ENCODE measurements around the gene TBC1D22A. TPM values are rescaled to one million over a fixed set of nuclear protein-coding genes. Genes with fewer than 3 reads are reported as not detected.

Gene TBC1D22A
- total and polyA plus RNA-seq, 9 of the 15 experiments (the other 6 are each of a cell fraction or from before 2014, with no cell fraction given) = 0.20 to 11.5 (median 5.2) TPM

DNA sequence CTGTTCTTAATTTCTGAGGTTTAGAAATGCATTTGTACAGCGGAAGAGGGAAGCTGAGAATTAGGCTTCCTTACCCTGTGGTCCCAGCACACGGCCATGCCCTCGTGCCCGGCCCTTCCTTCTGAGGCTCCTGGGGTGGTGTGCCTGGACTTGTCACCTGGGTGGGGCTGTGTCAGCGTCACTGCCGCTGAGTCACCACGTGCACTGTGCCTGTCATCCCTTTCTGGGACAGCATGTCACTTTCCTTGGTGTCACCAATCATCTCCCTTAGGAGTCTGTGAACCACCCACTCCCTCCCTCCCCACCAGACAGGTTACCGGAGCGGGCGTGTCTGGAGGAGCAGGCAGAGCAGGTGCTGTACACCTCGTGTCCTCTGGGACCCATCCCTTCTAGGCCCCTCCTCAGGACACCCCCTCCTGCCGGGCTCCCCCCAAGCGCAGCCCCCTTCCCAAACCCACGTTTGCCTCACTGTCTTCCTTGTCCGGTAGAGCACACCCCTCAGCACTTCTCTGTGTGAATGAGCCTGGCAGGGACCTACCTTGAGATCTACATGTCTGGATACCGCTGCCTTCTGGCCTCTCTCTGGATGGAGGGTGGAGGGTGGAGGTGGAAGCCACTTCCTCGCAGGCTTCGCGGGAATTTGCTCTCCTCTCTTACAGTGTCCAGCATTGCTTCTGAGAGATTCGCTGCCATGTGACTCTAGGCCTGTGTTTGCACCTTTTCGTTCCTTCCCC lies 367.6 kb downstream of the TBC1D22A start (continued):
- TF ChIP-seq FOXK2 (conservative IDR thresholded peaks at IDR 0.05 in 1 of 2, IDR thresholded peaks at IDR 0.05 in 1 of 2; ENCODE audit: low read depth in 2 of 2) = peak in 1 of 2 experiments; percentile 22; a peak in 2 of 4 replicates
- no peak for TF ChIP-seq DDX20 (tag; IDR thresholded peaks at IDR 0.05; ENCODE audit: low read depth)
- peak; percentile 66 for TF ChIP-seq NFE2 (IDR thresholded peaks at IDR 0.05; ENCODE audit: low read depth)
- peak; percentile 47; the same call in 1 of the 2 replicates for TF ChIP-seq ATF7 (IDR thresholded peaks at IDR 0.05)
- TF ChIP-seq TCF7 (IDR thresholded peaks at IDR 0.05; ENCODE audit: borderline replicate concordance) = no peak
- TF ChIP-seq PHF8 (IDR thresholded peaks at IDR 0.05; ENCODE audit: borderline replicate concordance, low read length) = no peak
- TF ChIP-seq MYC (IDR thresholded peaks at IDR 0.05; ENCODE audit: low read depth, low read length) = peak; percentile 60
- no peak for TF ChIP-seq MYC (CRISPR knock-in tag; IDR thresholded peaks at IDR 0.05; ENCODE audit: borderline replicate concordance, low read depth)
- TF ChIP-seq, protein P1, sequence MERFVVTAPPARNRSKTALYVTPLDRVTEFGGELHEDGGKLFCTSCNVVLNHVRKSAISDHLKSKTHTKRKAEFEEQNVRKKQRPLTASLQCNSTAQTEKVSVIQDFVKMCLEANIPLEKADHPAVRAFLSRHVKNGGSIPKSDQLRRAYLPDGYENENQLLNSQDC (CRISPR knock-in tag; IDR thresholded peaks at IDR 0.05) = no peak
- no peak for TF ChIP-seq CREB3L1 (IDR thresholded peaks at IDR 0.05; ENCODE audit: borderline replicate concordance, low read depth)
- no peak for TF ChIP-seq BRD9 (IDR thresholded peaks at IDR 0.05; ENCODE audit: low read depth, partially characterized antibody)
- TF ChIP-seq ATF3 (IDR thresholded peaks at IDR 0.05) = peak; percentile 86
- no peak for TF ChIP-seq ATF3 (CRISPR knock-in tag; conservative IDR thresholded peaks at IDR 0.05)
- TF ChIP-seq, protein P2, sequence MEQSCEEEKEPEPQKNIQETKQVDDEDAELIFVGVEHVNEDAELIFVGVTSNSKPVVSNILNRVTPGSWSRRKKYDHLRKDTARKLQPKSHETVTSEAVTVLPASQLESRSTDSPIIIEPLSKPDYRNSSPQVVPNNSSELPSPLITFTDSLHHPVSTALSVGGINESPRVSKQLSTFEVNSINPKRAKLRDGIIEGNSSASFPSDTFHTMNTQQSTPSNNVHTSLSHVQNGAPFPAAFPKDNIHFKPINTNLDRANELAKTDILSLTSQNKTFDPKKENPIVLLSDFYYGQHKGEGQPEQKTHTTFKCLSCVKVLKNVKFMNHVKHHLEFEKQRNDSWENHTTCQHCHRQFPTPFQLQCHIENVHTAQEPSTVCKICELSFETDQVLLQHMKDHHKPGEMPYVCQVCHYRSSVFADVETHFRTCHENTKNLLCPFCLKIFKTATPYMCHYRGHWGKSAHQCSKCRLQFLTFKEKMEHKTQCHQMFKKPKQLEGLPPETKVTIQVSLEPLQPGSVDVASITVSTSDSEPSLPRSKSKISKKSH (CRISPR knock-in tag; IDR thresholded peaks at IDR 0.05) = no peak
- TF ChIP-seq ZNF224 (CRISPR knock-in tag; IDR thresholded peaks at IDR 0.05) = no peak
- no peak for TF ChIP-seq ZNF431 (CRISPR knock-in tag; IDR thresholded peaks at IDR 0.05)
- no peak for TF ChIP-seq PCBP1 (IDR thresholded peaks at IDR 0.05; ENCODE audit: low read depth, low read length, poor library complexity, severe bottlenecking)
- no peak for TF ChIP-seq POLR2B (IDR thresholded peaks at IDR 0.05; ENCODE audit: low read depth, partially characterized antibody)
- TF ChIP-seq ZNF232 (CRISPR knock-in tag; IDR thresholded peaks at IDR 0.05) = no peak
- no peak for TF ChIP-seq RUNX1 (IDR thresholded peaks at IDR 0.05; ENCODE audit: low read depth)
- TF ChIP-seq NR2F6 (CRISPR knock-in tag; IDR thresholded peaks at IDR 0.05) = no peak
- no peak for TF ChIP-seq GTF2F1 (IDR thresholded peaks at IDR 0.05; ENCODE audit: low read depth, low read length)
- no peak for TF ChIP-seq CREB1 (IDR thresholded peaks at IDR 0.05)
- TF ChIP-seq CREB1 (CRISPR knock-in tag; IDR thresholded peaks at IDR 0.05) = peak; percentile 69

Measured in K562 (cell line).